Erythroblast (primary cell): Measurements from ENCODE around the gene JSRP1.

Experiments used
- DNase-seq, 2 experiments: peaks; one replicate each; lab custom pipeline; 2025; lab: John Stamatoyannopoulos, UW
- GATA1 ChIP-seq: IDR thresholded peaks from 2 replicates; pipeline ENCODE4 v1.6.1; 2011; ENCODE audit warnings: low read depth, mild to moderate bottlenecking, control low read depth, low read length, moderate library complexity
- POLR2A ChIP-seq: IDR thresholded peaks from 2 replicates; pipeline ENCODE4 v1.6.1; 2011; ENCODE audit warnings: mild to moderate bottlenecking, low read length

The JSRP1 gene

DNA sequence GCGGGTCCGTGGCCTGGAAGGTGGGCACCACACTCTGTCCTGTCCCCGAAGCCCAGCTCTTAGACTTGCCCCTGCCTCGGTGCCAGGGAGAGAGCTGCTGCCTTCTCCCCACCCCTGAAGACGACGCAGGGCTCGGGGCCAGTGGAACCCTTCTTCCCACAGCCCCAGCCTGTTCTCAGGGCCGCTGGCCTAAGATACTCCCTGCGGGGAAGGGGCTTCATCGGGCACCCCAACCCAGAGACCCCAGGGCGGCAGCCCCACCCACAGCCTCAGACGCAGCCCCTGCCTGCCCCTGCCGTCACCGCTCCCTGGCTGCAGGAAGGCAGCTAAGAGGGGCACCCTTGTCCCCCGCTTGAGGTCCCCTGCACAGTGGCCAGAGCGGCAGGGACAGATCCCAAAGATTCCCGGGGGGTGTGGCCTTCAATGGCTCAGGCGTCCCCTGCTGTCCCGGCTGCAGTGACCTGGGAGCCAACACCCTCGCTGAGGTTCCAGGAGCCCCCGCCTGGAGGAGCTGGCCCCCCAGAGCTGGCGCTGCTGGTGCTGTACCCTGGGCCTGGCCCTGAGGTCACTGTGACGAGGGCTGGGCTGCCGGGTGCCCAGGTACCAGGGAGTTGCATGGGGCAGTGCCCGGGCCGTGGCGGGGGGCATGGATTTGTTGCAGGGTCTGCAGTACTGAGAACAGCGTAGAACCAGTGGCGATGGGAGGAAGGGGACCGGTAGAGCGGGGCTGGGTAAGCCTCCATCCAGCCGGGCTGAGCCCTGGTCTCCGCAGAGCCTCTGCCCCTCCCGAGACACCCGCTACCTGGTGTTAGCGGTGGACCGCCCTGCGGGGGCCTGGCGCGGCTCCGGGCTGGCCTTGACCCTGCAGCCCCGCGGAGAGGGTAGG lies 6.1 kb downstream of the JSRP1 start:
- TF ChIP-seq POLR2A (no peak), GATA1 (no peak)
- no peak for DNase-seq

DNA sequence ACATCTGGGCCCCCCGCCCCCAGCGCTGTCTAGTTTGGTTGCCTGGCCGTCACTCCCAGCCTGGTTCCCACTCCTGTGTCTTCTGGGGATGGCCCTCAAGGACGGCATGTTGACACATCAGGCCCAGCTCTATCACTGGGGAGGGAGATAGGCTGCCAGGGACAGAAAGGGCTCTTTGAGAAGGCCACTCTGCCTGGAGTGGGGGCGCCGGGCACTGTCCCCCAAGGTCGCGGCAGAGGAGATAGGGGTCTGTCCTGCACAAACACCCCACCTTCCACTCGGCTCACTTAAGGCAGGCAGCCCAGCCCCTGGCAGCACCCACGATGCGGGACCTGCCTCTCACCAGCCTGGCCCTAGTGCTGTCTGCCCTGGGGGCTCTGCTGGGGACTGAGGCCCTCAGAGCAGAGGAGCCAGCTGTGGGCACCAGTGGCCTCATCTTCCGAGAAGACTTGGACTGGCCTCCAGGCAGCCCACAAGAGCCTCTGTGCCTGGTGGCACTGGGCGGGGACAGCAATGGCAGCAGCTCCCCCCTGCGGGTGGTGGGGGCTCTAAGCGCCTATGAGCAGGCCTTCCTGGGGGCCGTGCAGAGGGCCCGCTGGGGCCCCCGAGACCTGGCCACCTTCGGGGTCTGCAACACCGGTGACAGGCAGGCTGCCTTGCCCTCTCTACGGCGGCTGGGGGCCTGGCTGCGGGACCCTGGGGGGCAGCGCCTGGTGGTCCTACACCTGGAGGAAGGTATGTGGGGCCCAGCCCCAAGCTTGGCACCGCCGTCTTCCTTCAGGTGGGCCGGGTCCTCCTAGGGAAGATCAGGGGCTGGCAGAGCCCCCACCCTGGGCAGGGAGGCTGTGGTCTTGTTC lies 7.0 kb downstream of the JSRP1 start, which contains the start of gene AMH:
Gene AMH, plus strand, starts transcription at position 314 of the 857 bp plus-strand sequence. Its CDS starts 10 bp downstream, at position 324.
- no peak for DNase-seq
- TF ChIP-seq POLR2A (no peak), GATA1 (no peak)

DNA sequence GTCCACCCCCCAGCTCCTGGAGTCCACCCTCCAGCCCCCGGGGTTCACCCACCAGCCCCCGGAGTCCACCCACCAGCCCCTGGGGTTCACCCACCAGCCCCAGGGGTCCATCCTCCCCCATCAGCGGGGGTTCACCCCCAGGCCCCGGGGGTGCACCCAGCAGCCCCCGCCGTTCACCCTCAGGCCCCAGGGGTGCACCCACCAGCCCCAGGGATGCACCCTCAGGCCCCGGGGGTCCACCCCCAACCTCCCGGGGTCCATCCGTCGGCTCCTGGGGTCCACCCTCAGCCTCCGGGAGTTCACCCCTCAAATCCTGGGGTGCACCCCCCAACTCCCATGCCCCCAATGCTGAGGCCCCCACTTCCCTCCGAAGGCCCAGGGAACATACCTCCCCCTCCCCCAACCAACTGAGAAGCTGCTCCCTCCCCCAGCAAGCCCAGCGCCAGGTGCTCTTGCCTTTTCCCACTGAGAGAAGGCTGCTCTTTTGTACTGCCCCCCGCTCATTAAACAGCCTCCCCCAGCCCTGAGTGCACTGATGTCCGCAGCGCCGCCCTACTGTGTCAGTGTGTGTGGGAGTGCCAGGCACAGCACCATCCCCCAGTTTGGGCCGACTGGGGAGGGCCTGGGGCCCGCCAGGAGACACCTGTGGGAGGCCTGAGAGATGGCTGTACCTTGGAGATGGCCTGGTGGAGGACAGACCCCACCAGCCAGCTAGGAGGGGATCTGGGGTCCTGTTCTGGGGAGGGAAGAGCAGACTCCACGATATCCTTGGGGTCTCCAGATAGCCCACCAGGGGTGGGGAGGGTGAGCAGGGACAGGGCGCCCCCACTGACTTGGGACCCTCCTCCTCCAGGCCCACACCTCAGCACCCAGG lies 7.8 kb downstream of the JSRP1 start:
- no peak for DNase-seq
- no peak for TF ChIP-seq GATA1
- no peak for TF ChIP-seq POLR2A

DNA sequence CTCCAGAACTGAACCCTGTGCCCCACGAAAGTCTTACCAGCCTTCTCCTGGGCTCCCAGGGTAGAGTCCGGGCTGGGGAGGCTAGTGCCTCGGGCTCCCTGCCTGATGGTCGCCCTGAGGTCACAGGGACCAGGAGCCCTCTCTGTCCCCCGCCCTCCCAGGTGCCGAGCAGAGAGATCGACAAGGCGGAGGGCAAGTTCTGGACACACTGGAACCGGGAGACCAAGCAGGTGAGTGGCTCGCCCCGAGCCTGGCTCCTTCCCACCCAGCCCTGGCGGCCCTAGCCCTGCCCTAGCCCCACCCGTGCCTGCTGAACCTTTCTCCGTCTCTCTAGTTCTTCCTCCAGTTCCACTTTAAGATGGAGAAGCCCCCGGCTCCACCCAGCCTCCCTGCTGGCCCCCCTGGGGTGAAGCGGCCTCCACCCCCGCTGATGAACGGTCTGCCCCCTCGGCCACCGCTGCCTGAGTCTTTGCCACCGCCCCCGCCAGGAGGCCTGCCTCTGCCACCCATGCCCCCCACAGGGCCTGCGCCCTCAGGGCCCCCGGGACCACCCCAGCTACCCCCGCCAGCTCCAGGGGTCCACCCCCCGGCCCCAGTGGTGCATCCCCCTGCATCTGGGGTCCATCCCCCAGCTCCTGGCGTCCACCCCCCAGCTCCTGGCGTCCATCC lies 8.7 kb downstream of the JSRP1 start:
- TF ChIP-seq GATA1 (no peak), POLR2A (no peak)
- DNase-seq: no peak

DNA sequence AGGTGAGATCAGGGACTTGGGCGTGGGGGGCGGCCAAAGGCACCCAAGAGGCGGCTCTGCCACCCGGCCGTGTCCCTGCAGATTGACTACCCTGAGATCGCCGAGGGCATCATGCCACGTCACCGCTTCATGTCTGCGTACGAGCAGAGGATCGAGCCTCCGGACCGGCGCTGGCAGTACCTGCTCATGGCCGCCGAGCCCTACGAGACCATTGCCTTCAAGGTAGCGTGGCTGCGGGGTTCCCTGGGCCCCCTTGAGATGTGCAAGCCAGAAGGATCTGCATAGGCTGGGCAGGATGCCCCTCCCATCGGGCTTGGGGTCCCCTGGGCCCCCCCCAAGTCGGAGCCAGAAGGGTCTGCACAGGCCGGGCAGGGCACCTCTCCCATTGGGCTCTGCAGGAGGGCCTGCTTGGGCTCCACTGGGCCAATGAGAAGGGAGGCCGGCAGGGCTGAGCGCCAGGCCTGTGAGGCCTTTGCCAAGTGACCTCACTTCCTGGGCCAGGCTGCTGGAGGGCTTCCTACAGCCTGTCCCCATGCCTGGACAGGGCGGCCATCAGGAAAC lies 9.3 kb downstream of the JSRP1 start:
- no peak for DNase-seq
- TF ChIP-seq GATA1 (no peak), POLR2A (no peak)

DNA sequence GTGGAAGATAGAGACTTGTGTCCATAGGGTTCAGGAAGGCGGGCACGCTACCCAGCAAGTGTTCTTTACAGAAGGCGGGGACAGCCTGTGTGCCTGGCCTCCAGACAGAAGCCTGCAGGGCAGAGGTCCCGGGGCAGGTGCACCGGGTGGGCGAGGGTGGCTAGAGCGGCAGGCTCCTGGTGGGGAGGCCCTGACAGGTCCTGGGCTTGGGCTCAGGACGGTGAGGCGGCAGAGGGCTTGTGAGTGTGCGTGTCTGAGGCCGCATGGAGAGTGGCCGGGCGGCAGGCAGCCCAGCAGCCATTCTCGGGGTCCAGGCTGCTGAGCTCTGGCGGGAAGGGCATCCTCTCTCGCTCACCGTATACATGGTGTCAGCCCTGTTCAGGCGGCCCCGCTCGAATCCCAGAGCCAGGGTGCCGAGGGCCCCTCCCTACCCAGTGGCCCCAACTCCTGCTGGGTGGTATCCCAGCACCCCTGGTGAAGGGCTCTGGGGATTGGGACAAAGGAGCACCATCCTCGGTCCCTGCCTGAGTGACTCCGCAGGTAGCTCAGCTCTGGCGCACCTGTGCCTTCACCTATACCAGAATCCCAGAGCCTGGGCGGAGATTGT lies 10.1 kb downstream of the JSRP1 start:
- DNase-seq: no peak
- TF ChIP-seq POLR2A: no peak
- no peak for TF ChIP-seq GATA1

DNA sequence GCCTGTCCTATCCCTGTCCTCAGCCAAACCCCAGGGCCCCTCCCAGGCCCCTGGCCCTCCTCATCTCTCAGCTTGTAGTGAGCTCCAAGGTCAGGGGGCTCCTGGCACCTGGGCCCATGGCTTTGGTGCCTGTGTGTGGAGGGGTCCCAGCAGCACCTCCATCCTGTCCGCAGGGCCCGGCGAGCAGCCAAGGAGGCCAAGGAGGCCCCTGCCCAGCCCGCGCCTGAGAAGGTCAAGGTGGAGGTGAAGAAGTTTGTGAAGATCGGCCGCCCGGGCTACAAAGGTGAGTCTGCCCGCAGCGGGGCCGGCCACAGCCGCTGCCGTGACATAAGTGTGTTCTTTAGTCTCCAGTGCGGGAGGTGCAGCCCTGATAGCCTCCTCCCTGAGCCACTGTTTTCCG lies 10.9 kb downstream of the JSRP1 start:
- TF ChIP-seq GATA1 (no peak), POLR2A (no peak)
- DNase-seq: no peak

DNA sequence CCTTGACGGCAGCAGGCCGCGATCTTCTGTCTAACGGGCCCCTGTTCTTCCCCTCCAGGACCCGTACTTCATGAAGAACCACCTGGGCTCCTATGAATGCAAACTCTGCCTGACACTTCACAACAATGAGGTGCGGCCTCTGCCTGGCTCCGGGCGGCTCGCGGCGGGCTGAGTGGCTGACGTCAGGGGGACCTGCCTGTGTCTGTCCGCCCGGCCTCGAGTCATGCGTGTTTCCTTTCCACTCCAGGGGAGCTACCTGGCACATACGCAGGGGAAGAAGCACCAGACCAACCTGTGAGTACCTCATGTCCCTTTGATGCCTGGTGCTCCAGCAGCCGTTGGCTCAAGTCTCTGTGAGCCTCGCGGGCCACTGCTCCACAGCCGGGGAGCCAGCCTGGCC lies 11.7 kb downstream of the JSRP1 start:
- no peak for TF ChIP-seq GATA1
- no peak for TF ChIP-seq POLR2A
- no peak for DNase-seq

DNA sequence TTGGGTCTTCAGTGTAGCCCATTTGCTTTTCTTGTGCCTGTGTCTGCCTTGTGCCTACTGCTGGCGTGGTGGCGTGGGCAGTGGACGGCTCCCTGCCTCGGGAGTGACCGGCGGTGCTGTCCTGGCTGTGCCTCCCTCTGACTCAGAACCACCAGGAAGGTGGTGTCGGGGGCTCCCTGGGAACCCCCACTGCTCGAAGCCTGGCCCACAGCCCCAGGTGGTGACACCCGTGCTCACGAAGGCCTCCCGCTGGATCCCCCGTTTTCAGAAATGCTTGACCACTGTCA lies 12.1 kb downstream of the JSRP1 start:
- TF ChIP-seq GATA1: no peak
- no peak for TF ChIP-seq POLR2A
- DNase-seq: no peak

DNA sequence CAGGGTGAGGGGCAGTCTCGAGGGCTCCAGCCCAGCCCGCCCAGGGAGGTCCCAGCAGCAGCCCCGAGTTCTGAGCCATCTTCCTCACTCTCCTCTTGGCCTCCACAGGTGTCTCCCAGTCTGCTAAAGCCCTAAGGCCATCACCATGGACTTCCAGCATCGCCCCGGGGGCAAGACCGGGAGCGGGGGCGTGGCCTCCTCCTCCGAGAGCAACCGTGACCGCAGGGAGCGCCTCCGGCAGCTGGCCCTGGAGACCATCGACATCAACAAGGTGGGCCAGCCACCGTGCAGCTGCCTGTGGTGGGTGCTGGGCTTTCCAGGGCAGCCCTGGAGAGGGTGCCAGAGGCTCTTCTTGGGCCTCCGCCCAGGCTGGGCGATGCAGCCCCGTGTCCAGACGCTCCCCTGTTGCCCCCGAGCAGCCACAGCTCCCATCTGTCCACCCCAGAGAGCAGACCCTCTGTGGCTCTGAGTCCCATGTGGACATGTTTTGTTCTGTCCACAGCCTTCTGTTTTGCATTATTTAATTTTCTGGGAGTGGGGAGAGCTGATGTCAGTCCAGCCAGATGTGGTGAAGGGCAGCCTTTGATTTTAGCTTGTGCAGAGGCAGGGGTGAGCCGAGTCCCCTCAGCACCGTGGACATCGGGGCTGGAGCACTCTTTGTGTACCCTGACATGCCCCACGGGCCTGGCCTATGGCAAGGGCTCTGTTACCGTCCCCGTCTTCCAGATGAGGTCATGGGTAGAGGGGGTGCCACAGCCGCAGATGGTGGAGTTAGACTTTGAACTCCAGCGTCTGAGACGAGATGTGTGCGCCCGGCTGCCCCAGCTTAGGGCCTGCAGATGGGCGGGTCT lies 12.7 kb downstream of the JSRP1 start:
- TF ChIP-seq GATA1: no peak
- TF ChIP-seq POLR2A: no peak
- no peak for DNase-seq

DNA sequence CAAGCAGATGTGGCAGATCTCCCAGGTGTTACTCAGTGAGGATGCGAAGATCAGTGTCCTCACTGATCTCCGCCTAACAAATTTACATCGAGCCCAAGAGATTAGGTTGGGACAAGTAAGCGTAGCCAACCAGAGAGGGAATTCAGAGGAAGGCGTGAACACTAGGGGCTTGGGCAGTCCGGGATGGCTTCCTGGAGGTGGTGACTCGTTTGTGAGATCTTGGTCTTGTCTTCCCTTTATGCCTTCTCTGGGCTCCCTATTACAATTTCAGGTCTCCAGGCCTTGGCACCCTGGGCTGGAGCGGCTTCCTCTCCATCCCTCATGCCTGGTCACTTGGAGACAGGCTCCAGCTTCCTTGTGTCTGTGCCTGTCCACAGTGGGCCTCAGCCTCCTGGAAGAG lies 13.4 kb downstream of the JSRP1 start:
- TF ChIP-seq GATA1 (no peak), POLR2A (no peak)
- no peak for DNase-seq

DNA sequence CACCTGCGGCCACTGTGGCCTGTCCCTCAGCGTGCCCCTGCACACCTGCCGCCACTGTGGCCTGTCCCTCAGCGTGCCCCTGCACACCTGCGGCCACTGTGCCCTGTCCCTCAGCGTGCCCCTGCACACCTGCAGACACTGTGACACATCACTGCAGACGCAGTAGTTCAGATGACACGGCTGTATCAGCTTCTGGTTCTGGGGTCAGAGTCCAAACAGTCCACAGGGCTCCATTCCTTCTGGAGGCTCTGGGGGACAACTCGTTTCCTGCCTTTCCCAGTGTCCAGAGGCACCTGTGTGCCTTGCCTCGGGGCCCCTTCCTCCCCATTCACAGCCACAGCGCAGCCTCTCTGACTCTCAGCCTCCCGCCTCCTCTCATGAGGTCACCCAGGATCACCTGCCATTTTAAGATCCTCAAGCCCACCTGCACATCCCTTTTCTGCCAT lies 14.1 kb downstream of the JSRP1 start:
- DNase-seq: no peak
- no peak for TF ChIP-seq GATA1
- TF ChIP-seq POLR2A: no peak
